Glutamatergic neuron (in vitro differentiated cells): ENCODE results near the gene RUFY1. TPM values are rescaled to one million over a fixed set of nuclear protein-coding genes. Genes with fewer than 3 reads are reported as not detected.
"Not testable (repeated sequence)": the region's sequence is repeated elsewhere in the genome, so short reads cannot be mapped to it uniquely, and the experiment has no call there.

ENCODE experiments used
- DNase-seq: peaks from one replicate; pipeline ENCODE4 v3.0.0; 2022
- H3K27ac Mint-ChIP-seq: one replicate; pipeline ENCODE4 v1.8.0; 2020; ENCODE audit warnings: mild to moderate bottlenecking, mixed read lengths, inconsistent platforms; ENCODE audit not compliant: unreplicated experiment
- H3K27me3 Mint-ChIP-seq: one replicate; pipeline ENCODE4 v1.8.0; 2020; ENCODE audit warnings: mild to moderate bottlenecking, moderate library complexity, mixed read lengths, inconsistent platforms; ENCODE audit not compliant: unreplicated experiment
- H3K36me3 Mint-ChIP-seq: one replicate; pipeline ENCODE4 v1.8.0; 2020; ENCODE audit warnings: mild to moderate bottlenecking, mixed read lengths, inconsistent platforms; ENCODE audit not compliant: unreplicated experiment
- H3K4me1 Mint-ChIP-seq: one replicate; pipeline ENCODE4 v1.8.0; 2020; ENCODE audit warnings: mild to moderate bottlenecking, low read depth, mixed read lengths, inconsistent platforms; ENCODE audit not compliant: unreplicated experiment
- H3K4me3 Mint-ChIP-seq: one replicate; pipeline ENCODE4 v1.8.0; 2020; ENCODE audit warnings: mild to moderate bottlenecking, mixed read lengths, inconsistent platforms; ENCODE audit not compliant: unreplicated experiment
- H3K9me3 Mint-ChIP-seq: one replicate; pipeline ENCODE4 v1.8.0; 2020; ENCODE audit warnings: mild to moderate bottlenecking, moderate library complexity, mixed read lengths, inconsistent platforms; ENCODE audit not compliant: unreplicated experiment
- total RNA-seq: library from RNA; stranded (reverse); fragmentation: NEBNext Ultra II Directional; extraction: Animal tissue kit (Norgen Biotek cat#: 25700); gene quantifications from one replicate; pipeline ENCODE4 v1.2.1, GENCODE V29; 2021; ENCODE audit not compliant: unreplicated experiment
- TF ChIP-seq, protein P1 (sequence below): fragments of 200-600 bp; sonication (generic); IDR thresholded peaks from one replicate; pipeline ENCODE4 v1.5.0; 2021; ENCODE audit not compliant: partially characterized antibody, unreplicated experiment

Gene RUFY1
- total RNA-seq, 1 donor from 2014 or later = 30.4 TPM

DNA sequence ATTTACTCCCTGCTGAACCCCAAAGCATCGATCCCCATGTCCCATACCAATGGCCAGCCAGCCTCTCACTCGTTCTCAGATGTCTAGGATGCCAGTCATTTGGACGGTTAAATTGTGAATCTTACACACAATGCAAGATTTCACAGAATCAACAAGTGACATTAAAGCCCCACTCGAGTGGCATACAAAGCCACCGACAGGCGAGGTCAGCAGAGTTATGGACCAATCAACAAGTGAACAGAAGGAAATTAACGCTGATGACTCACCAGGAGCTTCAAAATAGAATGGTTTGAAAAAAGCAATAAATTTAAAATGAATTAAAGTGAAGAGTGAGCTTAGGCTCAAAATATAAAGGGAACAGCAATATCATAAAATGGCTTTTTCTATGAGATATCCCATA, 8.2 kb upstream of the RUFY1 start:
- Mint-ChIP-seq H3K27me3 (peaks cover 4% of the 10 kb centered on the region), H3K36me3 (no peaks in the 10 kb centered on the region), H3K4me1 (peaks cover 1% of the 10 kb centered on the region), H3K27ac (no peak overlapping the region), H3K4me3 (no peak overlapping the region), H3K9me3 (no peaks in the 10 kb centered on the region)
- no peak for DNase-seq
- TF ChIP-seq, protein P1, sequence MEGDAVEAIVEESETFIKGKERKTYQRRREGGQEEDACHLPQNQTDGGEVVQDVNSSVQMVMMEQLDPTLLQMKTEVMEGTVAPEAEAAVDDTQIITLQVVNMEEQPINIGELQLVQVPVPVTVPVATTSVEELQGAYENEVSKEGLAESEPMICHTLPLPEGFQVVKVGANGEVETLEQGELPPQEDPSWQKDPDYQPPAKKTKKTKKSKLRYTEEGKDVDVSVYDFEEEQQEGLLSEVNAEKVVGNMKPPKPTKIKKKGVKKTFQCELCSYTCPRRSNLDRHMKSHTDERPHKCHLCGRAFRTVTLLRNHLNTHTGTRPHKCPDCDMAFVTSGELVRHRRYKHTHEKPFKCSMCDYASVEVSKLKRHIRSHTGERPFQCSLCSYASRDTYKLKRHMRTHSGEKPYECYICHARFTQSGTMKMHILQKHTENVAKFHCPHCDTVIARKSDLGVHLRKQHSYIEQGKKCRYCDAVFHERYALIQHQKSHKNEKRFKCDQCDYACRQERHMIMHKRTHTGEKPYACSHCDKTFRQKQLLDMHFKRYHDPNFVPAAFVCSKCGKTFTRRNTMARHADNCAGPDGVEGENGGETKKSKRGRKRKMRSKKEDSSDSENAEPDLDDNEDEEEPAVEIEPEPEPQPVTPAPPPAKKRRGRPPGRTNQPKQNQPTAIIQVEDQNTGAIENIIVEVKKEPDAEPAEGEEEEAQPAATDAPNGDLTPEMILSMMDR = no peak

DNA sequence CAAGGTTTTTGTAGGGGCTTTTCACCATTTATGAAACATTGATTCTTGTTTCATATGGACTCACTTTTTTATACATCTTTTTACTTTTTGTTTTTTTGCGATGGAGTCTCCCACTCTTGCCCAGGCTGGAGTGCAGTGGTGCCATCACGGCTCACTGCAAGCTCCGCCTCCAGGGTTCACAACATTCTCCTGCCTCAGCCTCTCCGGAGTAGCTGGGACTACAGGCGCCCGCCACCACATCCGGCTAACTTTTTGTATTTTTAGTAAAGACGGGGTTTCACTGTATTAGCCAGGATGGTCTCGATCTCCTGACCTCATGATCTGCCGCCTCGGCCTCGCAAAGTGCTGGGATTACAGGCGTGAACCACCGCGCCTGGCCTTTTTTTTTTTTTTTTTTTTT, 7.1 kb upstream of the RUFY1 start:
- H3K27me3 Mint-ChIP-seq, H3K9me3 Mint-ChIP-seq, DNase-seq, H3K4me1 Mint-ChIP-seq, H3K27ac Mint-ChIP-seq, H3K4me3 Mint-ChIP-seq, H3K36me3 Mint-ChIP-seq: not testable (repeated sequence)

DNA sequence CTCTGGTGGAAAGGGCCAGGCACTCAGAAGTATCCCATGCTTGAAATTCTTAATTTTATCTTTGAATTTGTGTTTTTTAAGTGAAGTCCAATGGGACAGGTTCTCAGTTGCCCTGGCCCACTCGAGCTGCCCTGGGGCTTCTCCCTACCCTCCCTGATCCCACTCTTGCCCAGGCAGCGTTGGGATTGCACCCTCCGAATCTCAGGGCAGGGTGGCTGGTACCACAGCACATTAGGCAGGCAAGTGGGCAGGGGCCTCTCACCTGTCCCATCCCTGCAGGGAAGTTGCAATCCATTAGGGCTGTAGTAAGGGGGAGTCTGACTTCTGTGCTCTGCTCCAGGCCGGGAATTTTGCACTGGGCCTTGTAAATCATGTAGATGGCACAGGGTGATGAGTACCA, 2.7 kb downstream of the RUFY1 start:
- TF ChIP-seq, protein P1 = no peak
- no peak overlapping the region for H3K4me3 Mint-ChIP-seq
- no peaks in the 10 kb centered on the region for H3K36me3 Mint-ChIP-seq
- peaks cover 7% of the 10 kb centered on the region for H3K4me1 Mint-ChIP-seq
- DNase-seq = no peak
- H3K27ac Mint-ChIP-seq = no peak overlapping the region
- peaks cover 6% of the 10 kb centered on the region for H3K27me3 Mint-ChIP-seq
- H3K9me3 Mint-ChIP-seq = peaks cover 3% of the 10 kb centered on the region

DNA sequence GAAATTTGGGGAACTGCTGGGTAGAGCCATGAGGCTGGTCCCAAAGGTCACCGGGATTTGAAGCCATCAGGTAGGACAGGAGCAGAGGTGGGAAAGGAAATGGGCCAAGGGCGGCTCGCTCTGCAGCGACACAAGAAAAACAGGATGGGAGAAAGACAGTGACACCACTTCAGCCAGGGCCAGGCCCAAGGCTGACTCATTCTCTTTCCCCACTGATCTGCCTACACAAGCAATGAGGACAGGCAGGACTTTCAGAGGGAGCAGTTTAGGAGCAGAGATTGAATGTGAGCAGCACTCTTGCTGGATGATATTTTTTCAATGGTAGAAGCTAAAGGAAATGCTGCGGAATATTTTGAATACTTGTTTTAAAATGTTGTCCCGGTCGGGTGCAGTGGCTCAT, 3.5 kb downstream of the RUFY1 start:
- Mint-ChIP-seq H3K9me3 (peaks cover 3% of the 10 kb centered on the region), H3K27me3 (peaks cover 7% of the 10 kb centered on the region), H3K4me3 (no peak overlapping the region), H3K4me1 (peaks cover 7% of the 10 kb centered on the region), H3K36me3 (no peaks in the 10 kb centered on the region), H3K27ac (no peak overlapping the region)
- TF ChIP-seq, protein P1 = no peak
- no peak for DNase-seq

DNA sequence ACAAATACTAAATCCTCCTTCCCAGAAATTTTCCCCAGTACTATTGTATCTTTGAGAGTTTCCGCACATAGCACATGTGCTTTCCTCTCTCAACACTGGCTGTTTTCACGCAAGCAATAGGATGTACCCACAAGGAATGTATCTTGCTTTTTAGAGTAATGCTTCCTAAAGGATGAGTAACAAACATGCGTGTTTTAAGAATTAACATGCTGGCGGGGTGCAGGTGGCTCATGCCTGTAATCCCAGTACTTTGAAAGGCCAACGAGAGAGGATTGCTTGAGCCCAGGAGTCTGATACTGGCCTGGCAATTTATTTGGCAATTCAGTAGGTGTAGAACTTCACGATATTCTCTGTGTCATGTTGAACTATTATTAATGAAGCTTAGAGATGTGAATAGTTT, 4.6 kb downstream of the RUFY1 start:
- H3K36me3 Mint-ChIP-seq = no peaks in the 10 kb centered on the region
- no peak overlapping the region for H3K4me3 Mint-ChIP-seq
- H3K9me3 Mint-ChIP-seq = peaks cover 3% of the 10 kb centered on the region
- TF ChIP-seq, protein P1 = no peak
- H3K4me1 Mint-ChIP-seq = peaks cover 4% of the 10 kb centered on the region
- DNase-seq = no peak
- no peak overlapping the region for H3K27ac Mint-ChIP-seq
- H3K27me3 Mint-ChIP-seq = peaks cover 9% of the 10 kb centered on the region

DNA sequence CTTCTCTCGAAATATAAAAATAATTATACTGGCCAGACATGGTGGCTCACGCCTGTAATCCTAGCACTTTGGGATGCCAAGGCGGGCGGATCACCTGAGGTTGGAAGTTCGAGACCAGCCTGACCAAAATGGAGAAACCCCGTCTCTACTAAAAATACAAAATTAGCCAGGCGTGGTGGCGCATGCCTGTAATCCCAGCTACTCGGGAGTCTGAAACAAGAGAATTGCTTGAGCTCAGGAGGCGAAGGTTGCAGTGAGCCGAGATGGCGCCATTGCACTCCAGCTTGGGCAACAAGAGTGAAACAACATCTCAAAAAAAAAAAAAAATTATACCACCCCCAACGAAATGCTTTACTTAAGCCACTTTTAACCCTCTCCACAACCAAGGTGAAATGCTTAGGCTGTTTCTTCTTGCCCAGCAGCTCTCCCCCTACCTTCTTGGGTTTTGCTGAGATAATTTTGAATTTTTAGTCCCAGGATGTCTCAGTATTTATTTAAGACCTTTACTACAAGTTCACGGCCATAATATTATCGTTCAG, 8.0 kb downstream of the RUFY1 start:
- not testable (repeated sequence) for H3K27me3 Mint-ChIP-seq, H3K36me3 Mint-ChIP-seq, DNase-seq, H3K9me3 Mint-ChIP-seq, H3K4me1 Mint-ChIP-seq
- Mint-ChIP-seq H3K27ac (peak overlapping the region; percentile 96), H3K4me3 (peak overlapping the region; percentile 97)
